Measurements from ENCODE around the gene MTX3.

DNA sequence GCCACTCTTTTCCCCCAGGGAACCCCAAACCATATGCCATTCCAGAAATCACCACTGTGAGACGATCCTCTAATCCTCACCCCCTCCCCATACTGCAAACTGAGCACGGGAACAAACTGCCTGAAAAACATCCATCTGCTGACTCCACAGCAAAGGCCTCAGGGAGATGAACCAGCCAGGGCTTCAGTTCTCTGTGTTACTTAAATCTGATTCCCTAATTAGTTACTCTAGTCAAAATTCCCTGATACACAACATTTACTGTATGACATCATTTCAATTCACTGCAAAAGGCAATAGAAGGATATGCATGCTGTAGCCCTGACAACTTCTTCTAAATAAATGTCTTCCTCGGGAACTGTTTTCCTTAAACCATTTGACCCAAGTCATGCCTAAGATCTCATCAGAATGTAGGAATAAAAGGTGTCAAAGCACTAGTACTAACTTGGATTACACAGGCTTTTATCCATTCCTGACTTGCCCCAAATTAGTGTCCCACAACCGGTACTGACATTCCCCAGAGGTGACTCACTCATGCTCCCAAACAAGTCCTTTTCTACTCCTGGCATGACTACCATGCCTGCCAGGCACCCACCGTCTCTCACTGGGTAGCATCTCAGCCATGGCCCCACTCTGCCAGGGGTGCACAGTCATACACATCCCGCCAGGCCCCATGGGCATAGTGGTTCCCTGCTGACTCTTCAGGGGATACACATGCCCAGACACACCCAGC, 35.0 kb downstream of the MTX3 start:
- no peak for TF ChIP-seq POLR2A (IDR thresholded peaks at IDR 0.05)
- TF ChIP-seq, protein P1, sequence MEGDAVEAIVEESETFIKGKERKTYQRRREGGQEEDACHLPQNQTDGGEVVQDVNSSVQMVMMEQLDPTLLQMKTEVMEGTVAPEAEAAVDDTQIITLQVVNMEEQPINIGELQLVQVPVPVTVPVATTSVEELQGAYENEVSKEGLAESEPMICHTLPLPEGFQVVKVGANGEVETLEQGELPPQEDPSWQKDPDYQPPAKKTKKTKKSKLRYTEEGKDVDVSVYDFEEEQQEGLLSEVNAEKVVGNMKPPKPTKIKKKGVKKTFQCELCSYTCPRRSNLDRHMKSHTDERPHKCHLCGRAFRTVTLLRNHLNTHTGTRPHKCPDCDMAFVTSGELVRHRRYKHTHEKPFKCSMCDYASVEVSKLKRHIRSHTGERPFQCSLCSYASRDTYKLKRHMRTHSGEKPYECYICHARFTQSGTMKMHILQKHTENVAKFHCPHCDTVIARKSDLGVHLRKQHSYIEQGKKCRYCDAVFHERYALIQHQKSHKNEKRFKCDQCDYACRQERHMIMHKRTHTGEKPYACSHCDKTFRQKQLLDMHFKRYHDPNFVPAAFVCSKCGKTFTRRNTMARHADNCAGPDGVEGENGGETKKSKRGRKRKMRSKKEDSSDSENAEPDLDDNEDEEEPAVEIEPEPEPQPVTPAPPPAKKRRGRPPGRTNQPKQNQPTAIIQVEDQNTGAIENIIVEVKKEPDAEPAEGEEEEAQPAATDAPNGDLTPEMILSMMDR (IDR thresholded peaks at IDR 0.05), result no peak

Measured in thyroid gland (tissue), 4 donors.